Heart left ventricle (tissue), 13 donors: ENCODE measurements around the gene NDUFS1.

Source experiments
- POLR2A ChIP-seq, 2 donors: fragments of 450-650 bp; IDR thresholded peaks; one replicate each; pipeline ENCODE4 v1.6.1; 2017; ENCODE audit warnings: antibody characterized with exemption in 2 of 2, mild to moderate bottlenecking in 2 of 2, moderate library complexity in 2 of 2
- TF ChIP-seq, protein P1 (sequence below), 12 donors: fragments of 200-600 bp; sonication (generic) in 4 of 12; IDR thresholded peaks; one replicate each; pipeline versions ENCODE4 v1.5.0 to v1.8.0; 2018 to 2022; ENCODE audit warnings: antibody characterized with exemption in 12 of 12, mild to moderate bottlenecking in 5 of 12
- donor health status: ischemic (EF 13 %, LVEDD 7.1; RV severe dilation, severe dysfunction).
- donor health status: DM: no; HTN: yes; CAD: no.
- donor health status: DM: no; HTN: no; CAD: no.
- donor health status: ischemic (EF 25% LVEDD 6.9; RV normal size, moderate dysfunction).
- donor health status: ischemic (EF 25% LVEDD 5.7; RV mildly dilated, moderate dysfunction).
- donor health status: ischemic (EF 35%, LVEDD 5.7; RV mildly dilated, moderate dysfunction).
- donor health status: nonischemic (EF 11% LVEDD 7.7; RV severe dilation, severe dysfunction).
- donor health status: DM: yes; HTN: yes; CAD: no.
- donor health status: PGD.
- donor health status: ischemic (EF 29% LVEDD 5.4; RV normal size, mild dysfunction).
- donor health status: nonischemic (EF 23%, LVEDD 6.1; RV moderate dilation, normal function).

- TF ChIP-seq, protein P1, sequence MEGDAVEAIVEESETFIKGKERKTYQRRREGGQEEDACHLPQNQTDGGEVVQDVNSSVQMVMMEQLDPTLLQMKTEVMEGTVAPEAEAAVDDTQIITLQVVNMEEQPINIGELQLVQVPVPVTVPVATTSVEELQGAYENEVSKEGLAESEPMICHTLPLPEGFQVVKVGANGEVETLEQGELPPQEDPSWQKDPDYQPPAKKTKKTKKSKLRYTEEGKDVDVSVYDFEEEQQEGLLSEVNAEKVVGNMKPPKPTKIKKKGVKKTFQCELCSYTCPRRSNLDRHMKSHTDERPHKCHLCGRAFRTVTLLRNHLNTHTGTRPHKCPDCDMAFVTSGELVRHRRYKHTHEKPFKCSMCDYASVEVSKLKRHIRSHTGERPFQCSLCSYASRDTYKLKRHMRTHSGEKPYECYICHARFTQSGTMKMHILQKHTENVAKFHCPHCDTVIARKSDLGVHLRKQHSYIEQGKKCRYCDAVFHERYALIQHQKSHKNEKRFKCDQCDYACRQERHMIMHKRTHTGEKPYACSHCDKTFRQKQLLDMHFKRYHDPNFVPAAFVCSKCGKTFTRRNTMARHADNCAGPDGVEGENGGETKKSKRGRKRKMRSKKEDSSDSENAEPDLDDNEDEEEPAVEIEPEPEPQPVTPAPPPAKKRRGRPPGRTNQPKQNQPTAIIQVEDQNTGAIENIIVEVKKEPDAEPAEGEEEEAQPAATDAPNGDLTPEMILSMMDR (IDR thresholded peaks at IDR 0.05): no peak
- no peak for TF ChIP-seq POLR2A (IDR thresholded peaks at IDR 0.05)
Observed at GRCh38 chr2:206088248-206088647, 71.0 kb downstream of the NDUFS1 start.
